T-helper 17 cell (primary cell): ENCODE data around the gene USP10. TPM values are rescaled to one million over a fixed set of nuclear protein-coding genes. Genes with fewer than 3 reads are reported as not detected.
A peak's percentile ranks its signal among the peaks of the same experiment; 100 is the strongest.

Experiments
- ATAC-seq: fragments of 150-1000 bp; cut with Tn5 transposase; 2 replicates; pipeline ENCODE4 v1.10.0; 2021; ENCODE audit warnings: mild to moderate bottlenecking, moderate library complexity
- DNase-seq, 3 donors: peaks; one replicate each; pipeline versions ENCODE4 v3.0.0 to v3.0.0-alpha.2; 2020 to 2021
- H3K9me3 ChIP-seq: one replicate; pipeline ENCODE4 v1.7.0; 2013; ENCODE audit warnings: low read length, mild to moderate bottlenecking; ENCODE audit not compliant: control insufficient read depth, poor library complexity, severe bottlenecking
- H3K27ac Mint-ChIP-seq: one replicate; pipeline ENCODE4 v1.8.0; 2022; ENCODE audit warnings: mild to moderate bottlenecking, moderate library complexity, mixed read lengths
- H3K27me3 Mint-ChIP-seq: one replicate; pipeline ENCODE4 v1.8.0; 2022; ENCODE audit warnings: mixed read lengths
- H3K36me3 Mint-ChIP-seq: one replicate; pipeline ENCODE4 v1.8.0; 2022; ENCODE audit warnings: low read depth, mixed read lengths
- H3K4me1 Mint-ChIP-seq: one replicate; pipeline ENCODE4 v1.8.0; 2022; ENCODE audit warnings: mild to moderate bottlenecking, mixed read lengths
- H3K4me3 Mint-ChIP-seq: one replicate; pipeline ENCODE4 v1.8.0; 2022; ENCODE audit warnings: mild to moderate bottlenecking, moderate library complexity, mixed read lengths
- total RNA-seq, 4 donors: library from RNA in 2 of 4; stranded (reverse) in 2 of 4; gene quantifications; one replicate each; pipeline ENCODE4 v1.2.3 and lab custom pipeline; 2022 to 2026

USP10 gene
- total RNA-seq, 2 donors from 2014 or later, result 169 to 221 TPM

- no peak for ATAC-seq
- Mint-ChIP-seq H3K27ac (no peak overlapping the region), H3K27me3 (no peaks in the 10 kb centered on the region), H3K4me3 (no peak overlapping the region), H3K36me3 (no peaks in the 10 kb centered on the region), H3K4me1 (peaks cover 12% of the 10 kb centered on the region)
- DNase-seq, result no peak
- no peaks in the 10 kb centered on the region for H3K9me3 ChIP-seq
Measured at GRCh38 chr16:84662471-84662870, 37.3 kb upstream of the USP10 start.

- no peak for ATAC-seq
- H3K9me3 ChIP-seq, result no peaks in the 10 kb centered on the region
- Mint-ChIP-seq H3K4me1 (peaks cover 8% of the 10 kb centered on the region), H3K27ac (no peak overlapping the region), H3K27me3 (no peaks in the 10 kb centered on the region), H3K36me3 (no peaks in the 10 kb centered on the region), H3K4me3 (no peak overlapping the region)
- no peak for DNase-seq
Measured at GRCh38 chr16:84663433-84664101, 36.2 kb upstream of the USP10 start.

- no peaks in the 10 kb centered on the region for H3K36me3 Mint-ChIP-seq
- no peak overlapping the region for H3K27ac Mint-ChIP-seq
- ATAC-seq (no peak), DNase-seq (no peak)
- no peaks in the 10 kb centered on the region for H3K27me3 Mint-ChIP-seq
- H3K9me3 ChIP-seq, result no peaks in the 10 kb centered on the region
- H3K4me3 Mint-ChIP-seq, result no peak overlapping the region
- peaks cover 8% of the 10 kb centered on the region for H3K4me1 Mint-ChIP-seq
Measured at GRCh38 chr16:84665359-84665758, 34.4 kb upstream of the USP10 start.

GRCh38 chr16:84665843-84666242 is 34.0 kb upstream of the USP10 start:
- Mint-ChIP-seq H3K36me3 (no peaks in the 10 kb centered on the region), H3K4me1 (peaks cover 8% of the 10 kb centered on the region), H3K27me3 (no peaks in the 10 kb centered on the region), H3K27ac (no peak overlapping the region), H3K4me3 (no peak overlapping the region)
- no peak for ATAC-seq
- no peak for DNase-seq
- H3K9me3 ChIP-seq, result no peaks in the 10 kb centered on the region

- Mint-ChIP-seq H3K4me1 (peaks cover 12% of the 10 kb centered on the region), H3K4me3 (no peak overlapping the region), H3K27ac (peak overlapping the region; percentile 34), H3K27me3 (no peaks in the 10 kb centered on the region), H3K36me3 (no peaks in the 10 kb centered on the region)
- ATAC-seq (no peak), DNase-seq (no peak)
- no peaks in the 10 kb centered on the region for H3K9me3 ChIP-seq
Measured at GRCh38 chr16:84667600-84668309, 32.0 kb upstream of the USP10 start.

GRCh38 chr16:84670063-84670462 is 29.7 kb upstream of the USP10 start:
- Mint-ChIP-seq H3K27ac (no peak overlapping the region), H3K27me3 (no peaks in the 10 kb centered on the region), H3K36me3 (no peaks in the 10 kb centered on the region), H3K4me1 (peaks cover 6% of the 10 kb centered on the region), H3K4me3 (no peak overlapping the region)
- DNase-seq, result no peak
- no peaks in the 10 kb centered on the region for H3K9me3 ChIP-seq
- no peak for ATAC-seq

GRCh38 chr16:84672276-84673202 is 27.3 kb upstream of the USP10 start:
- H3K27me3 Mint-ChIP-seq, result no peaks in the 10 kb centered on the region
- H3K27ac Mint-ChIP-seq, result no peak overlapping the region

GRCh38 chr16:84673203-84673535 is 26.6 kb upstream of the USP10 start:
- H3K36me3 Mint-ChIP-seq, result no peaks in the 10 kb centered on the region
- H3K27me3 Mint-ChIP-seq, result peaks cover 5% of the 10 kb centered on the region
- ATAC-seq (no peak), DNase-seq (no peak)
- no peak overlapping the region for H3K27ac Mint-ChIP-seq
- no peaks in the 10 kb centered on the region for H3K9me3 ChIP-seq
- H3K4me3 Mint-ChIP-seq, result no peak overlapping the region
- H3K4me1 Mint-ChIP-seq, result peaks cover 9% of the 10 kb centered on the region

More at GRCh38 chr16:84672276-84673202, 27.3 kb upstream of the USP10 start:
- ATAC-seq (peak; percentile 98), DNase-seq (peak; percentile 69 to 82 (median 78))
- peaks cover 9% of the 10 kb centered on the region for H3K4me1 Mint-ChIP-seq
- H3K9me3 ChIP-seq, result no peaks in the 10 kb centered on the region
- no peaks in the 10 kb centered on the region for H3K36me3 Mint-ChIP-seq
- no peak overlapping the region for H3K4me3 Mint-ChIP-seq

- peak overlapping the region; percentile 19 for H3K27ac Mint-ChIP-seq
- DNase-seq (no peak), ATAC-seq (no peak)
- no peaks in the 10 kb centered on the region for H3K9me3 ChIP-seq
- no peak overlapping the region for H3K4me3 Mint-ChIP-seq
- H3K4me1 Mint-ChIP-seq, result peaks cover 8% of the 10 kb centered on the region
- H3K27me3 Mint-ChIP-seq, result peaks cover 5% of the 10 kb centered on the region
- no peaks in the 10 kb centered on the region for H3K36me3 Mint-ChIP-seq
Measured at GRCh38 chr16:84673561-84673960, 26.2 kb upstream of the USP10 start.

GRCh38 chr16:84675423-84675822 is 24.4 kb upstream of the USP10 start:
- Mint-ChIP-seq H3K4me1 (peaks cover 6% of the 10 kb centered on the region), H3K4me3 (no peak overlapping the region), H3K27ac (no peak overlapping the region), H3K36me3 (no peaks in the 10 kb centered on the region), H3K27me3 (peaks cover 12% of the 10 kb centered on the region)
- H3K9me3 ChIP-seq, result no peaks in the 10 kb centered on the region
- DNase-seq (no peak), ATAC-seq (no peak)

GRCh38 chr16:84675884-84676283 is 23.9 kb upstream of the USP10 start:
- Mint-ChIP-seq H3K4me1 (peaks cover 6% of the 10 kb centered on the region), H3K27me3 (peaks cover 17% of the 10 kb centered on the region), H3K27ac (no peak overlapping the region), H3K4me3 (no peak overlapping the region), H3K36me3 (no peaks in the 10 kb centered on the region)
- DNase-seq, result no peak
- ATAC-seq, result no peak
- no peaks in the 10 kb centered on the region for H3K9me3 ChIP-seq

GRCh38 chr16:84677017-84677803 is 22.6 kb upstream of the USP10 start:
- DNase-seq, result no peak
- no peaks in the 10 kb centered on the region for H3K9me3 ChIP-seq
- ATAC-seq, result no peak
- Mint-ChIP-seq H3K27me3 (peaks cover 19% of the 10 kb centered on the region), H3K27ac (no peak overlapping the region), H3K4me1 (peaks cover 3% of the 10 kb centered on the region), H3K4me3 (no peak overlapping the region), H3K36me3 (no peaks in the 10 kb centered on the region)

GRCh38 chr16:84677849-84678248 is 22.0 kb upstream of the USP10 start:
- Mint-ChIP-seq H3K27me3 (peaks cover 19% of the 10 kb centered on the region), H3K4me3 (no peak overlapping the region), H3K4me1 (peaks cover 2% of the 10 kb centered on the region), H3K36me3 (no peaks in the 10 kb centered on the region), H3K27ac (no peak overlapping the region)
- DNase-seq (no peak), ATAC-seq (no peak)
- H3K9me3 ChIP-seq, result no peaks in the 10 kb centered on the region
